Tibial nerve (tissue), 4 donors: ENCODE results near the gene USP6NL.

ENCODE experiments used
- CTCF ChIP-seq, 5 experiments: fragments of 200-600 bp in 3 of 5; fragments of 450-650 bp in 2 of 5; sonication (generic) in 3 of 5; IDR thresholded peaks; one replicate each; pipeline ENCODE4 v1.5.1; 2016 to 2019; ENCODE audit warnings: antibody characterized with exemption in 5 of 5, mild to moderate bottlenecking in 3 of 5, moderate library complexity in 2 of 5
- EP300 ChIP-seq, 2 donors: sonication (generic); formaldehyde crosslinking; IDR thresholded peaks; one replicate each; pipeline ENCODE4 v1.6.1; 2017; ENCODE audit warnings: antibody characterized with exemption in 2 of 2, mild to moderate bottlenecking in 1 of 2
- POLR2A ChIP-seq, 2 donors: fragments of 450-650 bp; IDR thresholded peaks; one replicate each; pipeline ENCODE4 v1.6.1; 2017; ENCODE audit warnings: antibody characterized with exemption in 2 of 2, mild to moderate bottlenecking in 2 of 2, moderate library complexity in 2 of 2

GRCh38 chr10:11443468-11444154 is 167.8 kb downstream of the USP6NL start:
- no peak for TF ChIP-seq CTCF (IDR thresholded peaks at IDR 0.05)
- TF ChIP-seq POLR2A (IDR thresholded peaks at IDR 0.05): no peak
- no peak for TF ChIP-seq EP300 (IDR thresholded peaks at IDR 0.05)
